LNCAP (cell line): Measurements from ENCODE around the gene OTUD5.

Experiments used
- CTCF ChIP-seq: fragments of 450-650 bp; IDR thresholded peaks from 2 replicates; pipeline ENCODE4 v1.5.1; 2017; ENCODE audit warnings: mild to moderate bottlenecking

OTUD5 gene

GRCh38 chrX:48939524-48940228 is 17.7 kb downstream of the OTUD5 start:
- no peak for TF ChIP-seq CTCF

DNA sequence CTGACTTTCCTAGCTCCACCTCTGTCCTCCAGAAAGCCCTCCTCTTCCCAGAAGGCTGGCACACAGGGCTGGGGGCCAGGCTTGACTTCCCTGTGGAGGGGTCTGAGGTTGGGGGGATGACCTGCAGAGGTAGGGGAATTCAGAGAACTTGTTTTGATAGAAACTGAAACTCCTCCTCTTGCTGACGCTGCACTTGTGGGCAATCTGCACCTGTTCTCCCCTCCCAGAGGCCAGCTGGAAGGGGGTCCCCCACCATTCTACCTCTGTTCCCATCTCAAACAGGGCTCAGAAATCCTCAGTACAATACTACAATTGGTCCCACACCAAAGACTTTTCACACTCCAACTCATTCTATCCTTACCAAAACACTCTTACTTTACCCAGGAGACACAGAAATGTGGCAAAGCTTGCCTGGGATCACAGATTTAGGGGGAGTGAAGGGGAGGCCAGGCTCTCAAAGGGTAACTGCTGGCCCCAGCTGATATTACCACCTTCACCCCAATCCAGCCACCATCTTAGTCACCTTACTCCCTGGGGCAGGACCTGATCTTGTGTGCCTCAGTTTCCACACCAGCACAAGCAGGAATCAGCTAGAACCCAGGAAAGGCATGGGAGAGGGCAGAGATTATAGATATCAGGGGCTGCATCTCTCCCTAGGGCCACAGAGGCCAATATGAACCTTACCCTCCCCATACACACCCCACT is 18.5 kb downstream of the OTUD5 start:
- TF ChIP-seq CTCF, result no peak

DNA sequence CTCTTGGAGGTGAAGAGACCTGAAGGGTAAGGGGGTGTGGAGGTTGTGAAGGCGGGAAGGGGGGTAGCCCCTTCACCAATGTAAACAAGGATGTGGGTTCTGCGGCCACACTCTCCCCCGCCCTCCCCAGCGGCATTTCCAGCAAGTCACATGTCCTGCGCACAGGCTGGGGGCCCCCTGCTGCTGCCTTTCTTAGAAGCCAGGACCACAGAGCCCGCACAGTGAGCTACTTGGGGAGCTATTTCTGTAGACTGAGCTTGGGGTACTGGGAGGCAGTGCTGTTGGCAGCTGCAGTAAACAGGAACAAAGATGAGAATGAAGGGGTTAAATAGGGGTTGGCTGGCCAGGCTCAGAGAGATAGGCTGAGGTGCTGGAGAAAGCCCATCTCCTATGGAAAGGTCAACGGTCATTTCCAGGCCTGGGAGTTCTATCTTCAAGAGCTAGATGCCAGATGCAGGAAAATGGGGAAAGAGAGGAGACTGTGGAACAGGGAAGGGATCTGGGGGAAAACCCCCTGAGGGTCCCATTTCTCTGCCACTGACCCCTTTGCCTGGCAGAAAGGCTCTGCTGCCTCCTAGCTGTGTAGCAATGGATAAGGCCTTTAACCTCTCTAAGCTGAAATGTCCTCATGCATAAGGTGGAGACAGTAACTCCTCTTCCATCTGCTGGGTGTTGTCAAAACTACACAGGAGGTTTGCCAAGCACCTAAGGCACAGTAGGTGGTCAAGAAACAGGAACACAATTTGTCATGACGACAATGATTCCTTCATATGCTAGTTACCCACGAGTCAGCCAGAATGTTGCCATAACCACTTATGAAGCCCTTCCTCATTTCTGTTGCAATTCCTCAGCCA is 20.1 kb downstream of the OTUD5 start:
- TF ChIP-seq CTCF, result no peak

GRCh38 chrX:48936429-48937053 is 20.9 kb downstream of the OTUD5 start:
- TF ChIP-seq CTCF, result no peak

DNA sequence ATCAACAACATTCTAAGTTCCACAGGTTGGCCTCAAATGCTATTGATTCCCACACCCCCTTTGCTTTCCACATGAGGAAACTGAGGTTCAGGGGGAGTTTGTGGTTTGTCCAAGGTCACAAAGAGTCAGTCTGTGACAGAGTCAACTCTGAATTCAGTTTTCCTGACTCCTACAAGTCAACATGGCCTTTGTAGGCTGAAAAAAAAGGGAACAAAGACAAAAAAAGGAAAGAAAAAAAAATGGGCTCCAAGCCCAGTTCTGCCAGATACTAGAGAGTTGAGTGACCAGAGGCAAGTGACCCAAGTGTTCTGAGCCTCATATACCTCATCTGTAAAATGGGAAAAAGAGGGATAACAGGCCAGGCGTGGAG is 22.1 kb downstream of the OTUD5 start:
- no peak for TF ChIP-seq CTCF

- no peak for TF ChIP-seq CTCF
Observed at GRCh38 chrX:48934581-48935300, 22.7 kb downstream of the OTUD5 start.

DNA sequence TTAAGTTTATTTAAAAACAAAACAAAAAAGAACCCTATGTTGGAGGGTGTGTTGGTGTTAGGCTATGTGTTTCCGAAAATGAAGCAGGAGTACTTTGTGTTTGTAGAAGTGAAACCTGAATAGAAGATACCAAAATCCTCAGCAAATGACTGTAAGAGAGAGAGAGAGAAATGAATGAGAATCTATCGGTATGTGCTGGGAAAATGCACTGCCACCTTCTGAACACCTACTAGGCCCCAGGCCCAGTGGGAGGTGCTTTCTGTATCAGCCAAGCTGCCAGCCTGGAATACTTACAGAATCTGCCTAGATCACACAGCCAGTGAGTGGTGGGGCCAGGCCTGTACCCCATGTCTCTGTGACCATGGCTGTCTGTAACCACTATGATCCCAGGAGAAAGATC is 23.6 kb downstream of the OTUD5 start:
- no peak for TF ChIP-seq CTCF
